Activated CD4-positive, alpha-beta memory T cell treated with anti-CD3 and anti-CD28 coated beads, Interleukin-2, amount 10 ng/mL, durations not matched to agents 7 days and 5 days (primary cell): ENCODE results near the gene NFKBIB. TPM values are rescaled to one million over a fixed set of nuclear protein-coding genes. Genes with fewer than 3 reads are reported as not detected.

Experiments used
- CTCF ChIA-PET: fragments of 350-600 bp; sonication (Branson Sonifier 250); formaldehyde crosslinking; loops from one replicate; lab custom pipeline; 2021; ENCODE audit warnings: antibody characterized with exemption, inconsistent platforms; lab: Charles Lee
- POLR2A ChIA-PET: fragments of 350-600 bp; sonication (Branson Sonifier 250); formaldehyde crosslinking; loops from one replicate; lab custom pipeline; 2021; ENCODE audit warnings: antibody characterized with exemption; lab: Charles Lee
- DNase-seq: peaks from one replicate; pipeline ENCODE4 v3.0.0-alpha.2; 2020
- H3K27ac Mint-ChIP-seq: one replicate; pipeline ENCODE4 v1.8.0; 2021; ENCODE audit warnings: mild to moderate bottlenecking, mixed read lengths
- H3K27me3 Mint-ChIP-seq: one replicate; pipeline ENCODE4 v1.8.0; 2021; ENCODE audit warnings: mixed read lengths
- H3K36me3 Mint-ChIP-seq: one replicate; pipeline ENCODE4 v1.8.0; 2021; ENCODE audit warnings: low read depth, mixed read lengths
- H3K4me1 Mint-ChIP-seq: one replicate; pipeline ENCODE4 v1.8.0; 2021; ENCODE audit warnings: mixed read lengths
- H3K4me3 Mint-ChIP-seq: one replicate; pipeline ENCODE4 v1.8.0; 2021; ENCODE audit warnings: mild to moderate bottlenecking, mixed read lengths
- H3K9me3 Mint-ChIP-seq: one replicate; pipeline ENCODE4 v1.8.0; 2021; ENCODE audit warnings: mixed read lengths
- total RNA-seq, 2 experiments: library from RNA; stranded (reverse); gene quantifications; one replicate each; pipeline ENCODE4 v1.2.3, GENCODE V29; 2021

NFKBIB gene
- total RNA-seq, 2 experiments from 2014 or later = 40.2 to 40.8 TPM

- DNase-seq = no peak
- Mint-ChIP-seq H3K4me3 (no peak overlapping the region), H3K27me3 (no peaks in the 10 kb centered on the region), H3K36me3 (peaks cover 21% of the 10 kb centered on the region), H3K4me1 (peaks cover 19% of the 10 kb centered on the region), H3K27ac (no peak overlapping the region), H3K9me3 (no peaks in the 10 kb centered on the region)
- CTCF ChIA-PET = interaction anchor here (0.7 to 1.0 kb wide), 2 partner anchors 8 to 9 kb away, joined by 3 to 4 read pairs; partner anchors contain the start of genes MRPS12 and SARS2
- POLR2A ChIA-PET = interaction anchor here (0.9 kb wide), 1 partner anchor 21 kb away, joined by 3 read pairs; the partner anchor contains the start of gene NFKBIB
These were observed 21.9 kb downstream of the NFKBIB start for GRCh38 chr19:38921420-38922274.

GRCh38 chr19:38922482-38922881 lies 22.7 kb downstream of the NFKBIB start:
- Mint-ChIP-seq H3K36me3 (peaks cover 21% of the 10 kb centered on the region), H3K4me1 (peaks cover 23% of the 10 kb centered on the region), H3K27ac (no peak overlapping the region), H3K9me3 (no peaks in the 10 kb centered on the region), H3K4me3 (no peak overlapping the region), H3K27me3 (no peaks in the 10 kb centered on the region)
- no peak for DNase-seq
- ChIA-PET POLR2A (no interaction called here), CTCF (interaction anchor here (0.7 kb wide), 1 partner anchor 8 kb away, joined by 4 read pairs; the partner anchor contains the start of genes MRPS12 and SARS2)

DNA sequence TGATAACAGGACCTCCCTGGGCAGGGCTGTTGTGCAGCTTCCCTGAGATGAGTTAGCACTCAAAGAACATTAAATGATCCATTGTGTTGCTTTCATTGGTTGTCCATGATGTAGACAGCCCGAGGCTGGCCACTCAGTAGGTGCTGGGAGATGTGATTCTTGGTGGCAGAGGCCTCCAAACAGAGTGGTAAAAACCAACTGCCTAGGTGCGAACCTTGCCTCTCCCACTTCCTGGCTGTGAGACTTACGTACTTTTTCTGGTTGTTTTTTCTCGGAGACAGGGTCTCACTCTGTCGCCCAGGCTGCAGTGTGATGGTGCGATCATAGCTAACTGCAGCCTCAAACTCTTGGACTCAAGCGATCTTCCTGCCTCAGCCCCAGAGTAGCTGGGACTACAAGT lies 24.6 kb downstream of the NFKBIB start:
- peaks cover 21% of the 10 kb centered on the region for H3K36me3 Mint-ChIP-seq
- DNase-seq = no peak
- CTCF ChIA-PET = interaction anchor here (0.8 kb wide), 1 partner anchor 37 kb away, joined by 3 read pairs; no protein-coding TSS in a partner anchor
- no peaks in the 10 kb centered on the region for H3K27me3 Mint-ChIP-seq
- H3K4me1 Mint-ChIP-seq = peaks cover 42% of the 10 kb centered on the region
- peak overlapping the region; percentile 66 for H3K27ac Mint-ChIP-seq
- POLR2A ChIA-PET = interaction anchor here (1.0 kb wide), 1 partner anchor 75 kb away, joined by 3 read pairs; the partner anchor contains the start of gene HNRNPL
- no peaks in the 10 kb centered on the region for H3K9me3 Mint-ChIP-seq
- no peak overlapping the region for H3K4me3 Mint-ChIP-seq

DNA sequence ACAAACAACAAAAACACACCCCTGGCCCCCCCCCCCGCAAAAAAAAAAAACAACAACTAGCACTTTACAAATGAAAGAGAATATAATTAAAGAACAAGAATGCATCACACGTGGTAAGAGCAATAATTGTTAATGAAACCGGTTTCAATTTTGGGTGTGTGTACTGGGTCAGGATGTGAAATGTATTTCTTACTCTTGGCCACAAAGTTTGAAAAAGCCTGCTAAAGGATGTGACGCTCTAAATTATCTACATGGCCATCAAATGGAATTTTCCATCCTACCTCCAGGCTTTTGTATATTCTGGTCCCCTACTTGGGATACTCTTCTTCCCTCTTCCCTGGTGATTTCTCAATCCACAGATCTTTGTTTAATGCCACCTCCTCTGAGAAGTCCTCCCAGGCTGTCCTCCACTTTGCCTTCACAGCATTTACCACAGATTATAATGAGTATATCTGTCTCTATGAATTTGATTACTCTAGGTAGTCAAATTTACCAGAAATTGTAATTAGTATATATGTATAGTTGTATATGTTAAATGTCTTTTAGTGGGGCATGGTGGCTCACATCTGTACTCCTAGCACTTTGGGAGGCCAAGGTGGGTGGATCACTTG lies 28.7 kb downstream of the NFKBIB start:
- ChIA-PET POLR2A (interaction anchor here (2.0 to 3.2 kb wide), 3 partner anchors 28 to 194 kb away, joined by 4 to 22 read pairs (median 11); partner anchors contain the start of genes NFKBIB and SIRT2), CTCF (interaction anchor here (2.9 to 4.6 kb wide), 5 partner anchors 27 to 526 kb away, joined by 15 to 62 read pairs (median 21); partner anchors contain the start of genes ECH1, FAM98C, NFKBIB and RINL)
- Mint-ChIP-seq H3K36me3 (peaks cover 23% of the 10 kb centered on the region), H3K27ac (peak overlapping the region; percentile 92), H3K4me1 (peaks cover 65% of the 10 kb centered on the region), H3K4me3 (peak overlapping the region; percentile 93), H3K27me3 (no peaks in the 10 kb centered on the region), H3K9me3 (no peaks in the 10 kb centered on the region)
- no peak for DNase-seq

- POLR2A ChIA-PET = interaction anchor here (0.6 to 2.9 kb wide), 22 partner anchors 10 to 849 kb away, joined by 3 to 22 read pairs (median 4); partner anchors contain the start of genes ACTN4, EIF3K, FAM98C and GMFG
These were observed 30.4 kb downstream of the NFKBIB start, which contains the start of gene SARS2 for GRCh38 chr19:38929929-38930775. Gene SARS2, minus strand, starts transcription at chr19:38930763. Its CDS starts 27 bp downstream, at chr19:38930736.

DNA sequence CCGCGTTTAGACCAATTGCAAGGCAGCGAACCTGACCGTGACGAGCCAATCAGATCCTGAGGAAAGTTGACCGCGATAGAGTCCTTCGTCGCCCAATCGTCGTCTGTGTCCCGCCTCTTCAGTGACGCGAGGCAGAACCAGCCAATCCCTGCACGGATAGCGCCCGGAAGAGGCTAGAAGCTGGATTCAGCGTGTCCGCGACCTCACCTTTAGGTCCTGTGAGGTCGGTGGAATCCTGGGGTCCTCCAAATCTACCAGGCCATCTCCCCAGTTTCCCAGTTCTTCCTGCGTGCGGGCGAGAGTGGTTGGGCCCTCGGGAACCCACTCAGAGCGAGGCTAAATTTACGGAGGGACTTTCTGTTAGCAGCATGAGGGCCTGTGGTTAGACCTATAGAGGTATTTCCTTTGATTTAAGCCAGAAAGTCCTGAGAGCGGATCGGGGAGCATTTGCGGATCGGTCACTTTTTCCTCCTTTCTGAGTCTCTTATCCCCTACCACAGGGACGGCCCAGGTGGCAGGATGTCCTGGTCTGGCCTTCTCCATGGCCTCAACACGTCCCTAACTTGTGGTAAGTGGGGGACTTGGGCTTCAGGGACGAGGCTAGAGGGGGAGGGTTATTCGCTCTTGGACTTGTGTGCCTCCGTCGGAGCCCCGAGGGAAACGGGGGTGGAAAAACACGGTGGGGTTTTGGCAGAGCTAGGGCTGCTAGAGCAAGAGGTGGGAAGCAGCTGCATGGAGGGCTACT lies 31.2 kb downstream of the NFKBIB start, which contains the start of gene MRPS12:
TSS of gene MRPS12 (plus strand) at position 169 of the 745 bp plus-strand sequence. CDS start at position 520, 351 bp downstream.
- Mint-ChIP-seq H3K27ac (peak within 1 kb of the TSS; percentile 92), H3K27me3 (no peaks in the 10 kb centered on the region), H3K9me3 (no peaks in the 10 kb centered on the region), H3K4me1 (peaks cover 52% of the 10 kb centered on the region), H3K4me3 (peak within 1 kb of the TSS; percentile 93), H3K36me3 (peaks cover 29% of the 10 kb centered on the region)
- ChIA-PET CTCF (interaction anchor here (0.6 to 4.6 kb wide), 67 partner anchors 9 to 1039 kb away, joined by 3 to 62 read pairs (median 6); partner anchors contain the start of genes ACTN4, CAPN12, ECH1 and EIF3K), POLR2A (interaction anchor here (0.9 to 2.9 kb wide), 21 partner anchors 9 to 556 kb away, joined by 3 to 22 read pairs (median 4); partner anchors contain the start of genes ACTN4, EIF3K, FAM98C and GMFG)
- DNase-seq = peak; percentile 99

More at GRCh38 chr19:38929929-38930775, 30.4 kb downstream of the NFKBIB start, which contains the start of gene SARS2:
- H3K36me3 Mint-ChIP-seq = peaks cover 28% of the 10 kb centered on the region
- H3K9me3 Mint-ChIP-seq = no peaks in the 10 kb centered on the region
- peaks cover 55% of the 10 kb centered on the region for H3K4me1 Mint-ChIP-seq
- no peaks in the 10 kb centered on the region for H3K27me3 Mint-ChIP-seq
- CTCF ChIA-PET = interaction anchor here (0.5 to 4.6 kb wide), 71 partner anchors 8 to 1040 kb away, joined by 3 to 62 read pairs (median 5); partner anchors contain the start of genes ACTN4, CAPN12, ECH1 and EIF3K
- DNase-seq = peak; percentile 94
- peak within 1 kb of the TSS; percentile 92 for H3K27ac Mint-ChIP-seq
- peak within 1 kb of the TSS; percentile 93 for H3K4me3 Mint-ChIP-seq

- CTCF ChIA-PET = interaction anchor here (0.6 to 4.6 kb wide), 25 partner anchors 9 to 558 kb away, joined by 3 to 62 read pairs (median 12); partner anchors contain the start of genes ACTN4, ECH1, FAM98C and HNRNPL
- Mint-ChIP-seq H3K36me3 (peaks cover 29% of the 10 kb centered on the region), H3K4me3 (peak overlapping the region; percentile 93), H3K4me1 (peaks cover 48% of the 10 kb centered on the region), H3K9me3 (no peaks in the 10 kb centered on the region), H3K27me3 (no peaks in the 10 kb centered on the region), H3K27ac (peak overlapping the region; percentile 92)
- DNase-seq = no peak
- POLR2A ChIA-PET = interaction anchor here (1.2 to 2.9 kb wide), 10 partner anchors 9 to 528 kb away, joined by 3 to 22 read pairs (median 6); partner anchors contain the start of genes FAM98C, HNRNPL, NFKBIB and SIRT2
These were observed 31.7 kb downstream of the NFKBIB start for GRCh38 chr19:38931521-38931793.

GRCh38 chr19:38932425-38933179 lies 32.8 kb downstream of the NFKBIB start:
- Mint-ChIP-seq H3K27me3 (no peaks in the 10 kb centered on the region), H3K36me3 (peaks cover 29% of the 10 kb centered on the region), H3K4me1 (peaks cover 41% of the 10 kb centered on the region), H3K27ac (no peak overlapping the region), H3K9me3 (no peaks in the 10 kb centered on the region), H3K4me3 (no peak overlapping the region)
- ChIA-PET POLR2A (interaction anchor here (1.0 kb wide), 1 partner anchor 299 kb away, joined by 3 read pairs; no protein-coding TSS in a partner anchor), CTCF (interaction anchor here (0.6 to 4.6 kb wide), 8 partner anchors 32 to 559 kb away, joined by 3 to 62 read pairs (median 6); partner anchors contain the start of genes FAM98C, NFKBIB, PSMD8 and SIRT2)
- peak; percentile 40 for DNase-seq

DNA sequence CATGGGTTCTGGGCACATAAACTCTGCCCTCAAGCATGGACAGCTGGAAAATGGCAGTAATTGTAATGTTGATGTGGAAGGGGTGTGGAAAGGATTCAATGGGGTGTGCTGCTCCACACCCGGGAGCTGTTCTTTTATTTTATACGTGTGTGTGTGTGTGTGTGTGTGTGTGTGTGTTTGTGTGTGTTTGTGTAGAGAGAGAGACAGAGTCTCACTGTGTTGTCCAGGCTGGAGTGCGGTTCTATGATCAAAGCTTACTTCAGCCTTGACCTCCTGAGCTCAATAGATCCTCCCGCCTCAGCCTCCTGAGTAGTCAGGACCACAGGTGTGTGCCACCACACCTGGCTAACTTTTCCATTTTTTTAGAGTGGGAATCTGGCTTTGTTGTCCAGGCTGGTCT lies 33.8 kb downstream of the NFKBIB start:
- Mint-ChIP-seq H3K9me3 (no peaks in the 10 kb centered on the region), H3K36me3 (peaks cover 28% of the 10 kb centered on the region), H3K4me1 (peaks cover 31% of the 10 kb centered on the region), H3K27me3 (peaks cover 2% of the 10 kb centered on the region), H3K4me3 (no peak overlapping the region), H3K27ac (no peak overlapping the region)
- ChIA-PET CTCF (interaction anchor here (1.0 kb wide), 1 partner anchor 531 kb away, joined by 8 read pairs; the partner anchor contains the start of gene FAM98C), POLR2A (interaction anchor here (1.0 kb wide), 1 partner anchor 300 kb away, joined by 3 read pairs; no protein-coding TSS in a partner anchor)
- DNase-seq = no peak

DNA sequence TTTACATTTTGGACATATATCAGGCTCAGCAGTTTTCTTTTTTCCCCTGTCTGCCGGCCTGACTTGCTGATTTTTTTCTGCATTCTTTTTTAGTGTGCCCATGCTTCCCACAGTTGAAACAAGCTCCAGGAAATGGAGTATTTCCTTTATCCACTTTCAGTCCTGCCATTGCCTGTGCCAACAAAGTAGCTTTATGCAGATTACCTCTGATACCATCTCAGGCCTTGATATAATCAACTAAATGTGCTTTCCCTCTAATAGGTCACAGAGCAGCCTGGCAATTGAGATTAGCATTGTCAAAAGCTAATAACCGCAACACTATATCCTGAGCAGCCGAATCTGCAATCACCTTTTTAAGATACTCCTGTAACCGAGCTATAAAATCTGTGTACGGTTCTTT lies 40.2 kb downstream of the NFKBIB start:
- H3K27ac Mint-ChIP-seq = no peak overlapping the region
- no peaks in the 10 kb centered on the region for H3K9me3 Mint-ChIP-seq
- POLR2A ChIA-PET = interaction anchor here (1.8 kb wide), 1 partner anchor 9 kb away, joined by 6 read pairs; the partner anchor contains the start of genes MRPS12 and SARS2
- peaks cover 6% of the 10 kb centered on the region for H3K36me3 Mint-ChIP-seq
- peaks cover 20% of the 10 kb centered on the region for H3K27me3 Mint-ChIP-seq
- no peak for DNase-seq
- CTCF ChIA-PET = interaction anchor here (1.6 kb wide), 1 partner anchor 9 kb away, joined by 18 read pairs; the partner anchor contains the start of genes MRPS12 and SARS2
- no peak overlapping the region for H3K4me3 Mint-ChIP-seq
- peaks cover 25% of the 10 kb centered on the region for H3K4me1 Mint-ChIP-seq
